MM.1S (cell line): ENCODE results near the gene HELZ2.

Experiments used
- DNase-seq: peaks from one replicate; pipeline ENCODE4 v3.0.0-alpha.2; 2015
- H2AFZ ChIP-seq: fragments of 300-600 bp; sonication (generic); 2 replicates; pipeline ENCODE4 v1.6.0; 2016; ENCODE audit warnings: antibody characterized with exemption, low read length
- H3F3A ChIP-seq: fragments of 300-600 bp; sonication (generic); 2 replicates; pipeline ENCODE4 v1.6.1; 2016; ENCODE audit warnings: mild to moderate bottlenecking, antibody characterized with exemption, low read length, moderate library complexity, mixed read lengths; ENCODE audit not compliant: insufficient read depth
- H3K27ac ChIP-seq: fragments of 300-600 bp; sonication (generic); 2 replicates; pipeline ENCODE4 v1.5.1; 2016; ENCODE audit warnings: mild to moderate bottlenecking, low read length
- H3K27me3 ChIP-seq: fragments of 300-600 bp; sonication (generic); replicated peaks from 2 replicates; pipeline ENCODE4 v1.6.0; 2016; ENCODE audit warnings: low read length; ENCODE audit not compliant: insufficient read depth
- H3K36me3 ChIP-seq: fragments of 300-600 bp; sonication (generic); replicated peaks from 2 replicates; pipeline ENCODE4 v1.6.1; 2016; ENCODE audit warnings: mild to moderate bottlenecking, low read length, mixed read lengths; ENCODE audit not compliant: insufficient read depth
- H3K4me1 ChIP-seq: fragments of 300-600 bp; sonication (generic); 2 replicates; pipeline ENCODE4 v1.6.1; 2016; ENCODE audit warnings: low read length, mixed read lengths
- H3K4me2 ChIP-seq: fragments of 300-600 bp; sonication (generic); 2 replicates; pipeline ENCODE4 v1.6.0; 2016; ENCODE audit warnings: low read depth, low read length
- H3K4me3 ChIP-seq: fragments of 300-600 bp; sonication (generic); 2 replicates; pipeline ENCODE4 v1.5.1; 2016; ENCODE audit warnings: low read length, mixed read lengths
- H3K79me2 ChIP-seq: fragments of 300-600 bp; sonication (generic); 2 replicates; pipeline ENCODE4 v1.6.1; 2016; ENCODE audit warnings: mixed run types, low read length, mixed read lengths
- H3K9ac ChIP-seq: fragments of 300-600 bp; sonication (generic); 2 replicates; pipeline ENCODE4 v1.6.1; 2016; ENCODE audit warnings: low read length, mixed read lengths
- H3K9me2 ChIP-seq: fragments of 300-600 bp; sonication (generic); replicated peaks from 2 replicates; pipeline ENCODE4 v1.6.1; 2016; ENCODE audit warnings: mild to moderate bottlenecking, low read length, mixed read lengths; ENCODE audit not compliant: insufficient read depth
- H3K9me3 ChIP-seq: fragments of 300-600 bp; sonication (generic); replicated peaks from 2 replicates; pipeline ENCODE4 v1.6.1; 2016; ENCODE audit warnings: mild to moderate bottlenecking, low read length, mixed read lengths; ENCODE audit not compliant: insufficient read depth
- H4K20me1 ChIP-seq: fragments of 300-600 bp; sonication (generic); 2 replicates; pipeline ENCODE4 v1.6.1; 2016; ENCODE audit warnings: mild to moderate bottlenecking, low read length, moderate library complexity, mixed read lengths; ENCODE audit not compliant: insufficient read depth
- CTCF ChIP-seq: fragments of 300-600 bp; sonication (generic); IDR thresholded peaks from 2 replicates; pipeline ENCODE4 v1.5.1; 2016; ENCODE audit warnings: antibody characterized with exemption, low read length, mixed read lengths
- EZH2 ChIP-seq: fragments of 300-600 bp; sonication (generic); optimal IDR thresholded peaks from 2 replicates; pipeline ENCODE3; 2017; ENCODE audit warnings: low read depth, mild to moderate bottlenecking, antibody characterized with exemption, low read length, mixed read lengths
- EZH2phosphoT487 ChIP-seq: fragments of 300-600 bp; sonication (generic); IDR thresholded peaks from 2 replicates; pipeline ENCODE4 v1.6.1; 2018; ENCODE audit warnings: antibody characterized with exemption, low read length

Gene HELZ2

GRCh38 chr20:63557481-63557891, 16.6 kb downstream of the HELZ2 start:
- Histone ChIP-seq H3K9me2 (no peaks in the 10 kb centered on the region), H2AFZ (no peak overlapping the region), H3K4me3 (no peak overlapping the region), H3K9me3 (no peaks in the 10 kb centered on the region), H3K4me1 (no peaks in the 10 kb centered on the region), H3K27me3 (peaks cover 39% of the 10 kb centered on the region), H3F3A (no peaks in the 10 kb centered on the region), H3K27ac (no peak overlapping the region), H3K79me2 (no peaks in the 10 kb centered on the region), H3K36me3 (no peaks in the 10 kb centered on the region), H3K4me2 (no peak overlapping the region), H3K9ac (no peak overlapping the region), H4K20me1 (no peaks in the 10 kb centered on the region)
- no peak for DNase-seq
- no peak for TF ChIP-seq EZH2
- no peak for TF ChIP-seq CTCF
- TF ChIP-seq EZH2phosphoT487: no peak

- H3F3A ChIP-seq: no peaks in the 10 kb centered on the region
- H3K9me3 ChIP-seq: no peaks in the 10 kb centered on the region
- no peak overlapping the region for H3K4me2 ChIP-seq
- H3K4me1 ChIP-seq: no peaks in the 10 kb centered on the region
- no peaks in the 10 kb centered on the region for H3K36me3 ChIP-seq
- no peak overlapping the region for H3K4me3 ChIP-seq
- no peak overlapping the region for H2AFZ ChIP-seq
- H3K9me2 ChIP-seq: no peaks in the 10 kb centered on the region
- H3K79me2 ChIP-seq: no peaks in the 10 kb centered on the region
- H3K27ac ChIP-seq: no peak overlapping the region
- TF ChIP-seq EZH2phosphoT487 (no peak), EZH2 (no peak), CTCF (no peak)
- no peak for DNase-seq
- no peak overlapping the region for H3K9ac ChIP-seq
- H4K20me1 ChIP-seq: no peaks in the 10 kb centered on the region
- H3K27me3 ChIP-seq: peaks cover 44% of the 10 kb centered on the region
Observed at GRCh38 chr20:63556873-63557478, 17.1 kb downstream of the HELZ2 start.

- no peaks in the 10 kb centered on the region for H3K9me2 ChIP-seq
- H3K9ac ChIP-seq: no peak overlapping the region
- no peak for TF ChIP-seq EZH2phosphoT487
- no peak for TF ChIP-seq CTCF
- TF ChIP-seq EZH2: no peak
- no peaks in the 10 kb centered on the region for H3K36me3 ChIP-seq
- no peaks in the 10 kb centered on the region for H3K9me3 ChIP-seq
- H3K4me1 ChIP-seq: no peaks in the 10 kb centered on the region
- no peak for DNase-seq
- H3K4me3 ChIP-seq: no peak overlapping the region
- no peaks in the 10 kb centered on the region for H3K79me2 ChIP-seq
- no peak overlapping the region for H2AFZ ChIP-seq
- H3F3A ChIP-seq: no peaks in the 10 kb centered on the region
- no peak overlapping the region for H3K4me2 ChIP-seq
- H3K27ac ChIP-seq: no peak overlapping the region
- peaks cover 55% of the 10 kb centered on the region for H3K27me3 ChIP-seq
- no peaks in the 10 kb centered on the region for H4K20me1 ChIP-seq
Observed at GRCh38 chr20:63555661-63556381, 18.2 kb downstream of the HELZ2 start.
